ENCODE data around the gene DIPK1A. TPM values are rescaled to one million over a fixed set of nuclear protein-coding genes. Genes with fewer than 3 reads are reported as not detected.

The DIPK1A gene
- total and polyA plus RNA-seq, 9 donors: 4.7 to 15.4 (median 8.6) TPM

DNA sequence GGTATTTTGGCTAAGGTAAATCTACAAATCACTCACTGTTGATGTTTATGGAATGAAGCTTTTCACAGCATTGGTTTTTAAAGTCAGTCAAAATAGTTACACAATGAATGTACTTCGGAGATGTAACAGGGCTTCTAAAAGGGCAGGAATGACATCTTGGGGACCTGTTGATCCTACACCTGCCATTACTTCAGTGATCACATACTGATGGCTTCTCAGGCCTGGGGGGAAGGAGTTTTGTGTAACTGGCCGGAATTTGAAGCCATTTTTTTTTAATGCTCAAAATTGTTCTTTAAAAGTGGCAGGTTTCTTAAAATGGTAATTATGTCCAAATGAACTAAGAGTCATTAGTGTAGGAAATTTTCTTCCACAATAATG lies 118.2 kb downstream of the DIPK1A start:
- WGBS, 3 donors: 33 to 41% (median 33%) methylated on average over 2 of the region's 2 CpGs
- Histone ChIP-seq H3K4me3 (no peak overlapping the region), H3K9me3 (no peaks in the 10 kb centered on the region), H3K27ac (no peak overlapping the region), H3K4me1 (ENCODE audit: insufficient read depth) (no peaks in the 10 kb centered on the region), H3K27me3 (no peaks in the 10 kb centered on the region), H3K36me3 (no peaks in the 10 kb centered on the region)
- TF ChIP-seq EP300 (IDR thresholded peaks at IDR 0.05): no peak
- TF ChIP-seq POLR2A (IDR thresholded peaks at IDR 0.05): no peak
- TF ChIP-seq, protein P1, sequence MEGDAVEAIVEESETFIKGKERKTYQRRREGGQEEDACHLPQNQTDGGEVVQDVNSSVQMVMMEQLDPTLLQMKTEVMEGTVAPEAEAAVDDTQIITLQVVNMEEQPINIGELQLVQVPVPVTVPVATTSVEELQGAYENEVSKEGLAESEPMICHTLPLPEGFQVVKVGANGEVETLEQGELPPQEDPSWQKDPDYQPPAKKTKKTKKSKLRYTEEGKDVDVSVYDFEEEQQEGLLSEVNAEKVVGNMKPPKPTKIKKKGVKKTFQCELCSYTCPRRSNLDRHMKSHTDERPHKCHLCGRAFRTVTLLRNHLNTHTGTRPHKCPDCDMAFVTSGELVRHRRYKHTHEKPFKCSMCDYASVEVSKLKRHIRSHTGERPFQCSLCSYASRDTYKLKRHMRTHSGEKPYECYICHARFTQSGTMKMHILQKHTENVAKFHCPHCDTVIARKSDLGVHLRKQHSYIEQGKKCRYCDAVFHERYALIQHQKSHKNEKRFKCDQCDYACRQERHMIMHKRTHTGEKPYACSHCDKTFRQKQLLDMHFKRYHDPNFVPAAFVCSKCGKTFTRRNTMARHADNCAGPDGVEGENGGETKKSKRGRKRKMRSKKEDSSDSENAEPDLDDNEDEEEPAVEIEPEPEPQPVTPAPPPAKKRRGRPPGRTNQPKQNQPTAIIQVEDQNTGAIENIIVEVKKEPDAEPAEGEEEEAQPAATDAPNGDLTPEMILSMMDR (IDR thresholded peaks at IDR 0.05): no peak
- DNase-seq: no peak
- intact Hi-C loops (cut with DNase I): no loop called here

DNA sequence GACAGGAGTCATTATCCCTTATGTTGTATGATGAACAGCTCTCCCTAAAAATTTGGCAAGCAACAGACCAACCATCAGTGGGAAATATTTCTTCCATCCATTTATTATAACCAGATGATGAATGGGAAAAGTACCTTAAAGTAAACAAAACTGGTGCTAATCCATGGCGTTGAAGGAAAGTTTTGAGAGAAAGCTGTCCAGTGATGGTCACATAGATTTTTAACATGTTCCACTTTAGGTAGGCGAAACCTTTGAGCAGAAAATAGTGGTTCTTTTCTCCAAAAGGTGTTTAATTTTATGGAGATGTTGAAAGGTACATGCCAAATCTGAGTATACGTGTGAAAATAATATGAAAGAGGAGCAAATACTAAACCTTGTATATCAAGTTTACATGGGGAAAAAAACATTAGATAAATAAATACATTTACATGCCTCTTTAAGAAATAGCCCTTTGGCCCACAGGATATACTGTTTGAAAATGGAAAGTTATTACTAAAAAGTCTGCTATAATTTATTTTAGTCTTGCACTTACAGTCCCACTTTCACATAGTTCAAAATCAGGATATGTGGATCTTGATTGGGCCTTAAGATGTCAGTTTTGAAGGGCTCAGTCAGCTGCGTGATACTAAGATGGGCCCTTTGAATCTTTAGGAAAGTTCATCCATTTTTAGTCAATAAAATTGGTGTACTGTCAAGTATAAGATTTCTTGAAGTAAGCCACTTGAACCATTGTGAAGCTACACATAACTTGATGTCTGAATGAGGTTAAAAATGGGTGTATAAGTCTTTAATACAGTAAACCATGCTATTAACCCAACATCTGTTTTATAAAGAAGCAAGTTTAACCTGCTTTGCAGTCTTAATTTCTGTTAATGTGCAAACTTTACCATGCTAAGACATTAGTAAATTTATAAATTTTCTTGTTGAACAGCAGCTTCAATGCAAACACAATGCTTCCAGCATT lies 118.9 kb downstream of the DIPK1A start:
- TF ChIP-seq, protein P1 (IDR thresholded peaks at IDR 0.05): no peak
- TF ChIP-seq POLR2A (IDR thresholded peaks at IDR 0.05): no peak
- TF ChIP-seq EP300 (IDR thresholded peaks at IDR 0.05): no peak
- Histone ChIP-seq H3K4me1 (ENCODE audit: insufficient read depth) (no peaks in the 10 kb centered on the region), H3K4me3 (no peak overlapping the region), H3K9me3 (no peaks in the 10 kb centered on the region), H3K27ac (no peak overlapping the region), H3K36me3 (no peaks in the 10 kb centered on the region), H3K27me3 (no peaks in the 10 kb centered on the region)
- WGBS, 3 donors: 78 to 84% (median 84%) methylated on average over 4 of the region's 4 CpGs
- intact Hi-C loops (cut with DNase I): no loop called here
- no peak for DNase-seq

DNA sequence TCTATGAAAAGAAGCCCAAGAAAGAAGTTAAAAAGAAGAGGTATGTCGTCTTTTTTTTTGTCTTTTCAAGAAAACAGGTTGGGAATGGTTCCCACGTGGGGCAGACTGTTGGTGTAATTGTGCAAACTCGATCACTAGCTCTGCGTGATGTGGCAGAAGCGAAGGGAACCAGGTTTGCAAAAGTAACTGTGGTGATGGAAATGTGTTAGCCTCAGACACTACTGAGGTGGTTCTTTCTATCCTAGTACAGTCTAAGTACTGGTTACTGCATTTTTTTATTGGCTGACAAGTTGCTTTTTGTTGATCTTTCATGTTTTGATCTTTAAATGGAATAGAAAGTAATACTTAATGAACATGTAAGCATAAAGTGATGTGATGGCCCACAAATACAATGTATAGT lies 120.7 kb downstream of the DIPK1A start:
- Histone ChIP-seq H3K9me3 (no peaks in the 10 kb centered on the region), H3K4me1 (ENCODE audit: insufficient read depth) (no peaks in the 10 kb centered on the region), H3K27me3 (no peaks in the 10 kb centered on the region), H3K36me3 (no peaks in the 10 kb centered on the region), H3K4me3 (no peak overlapping the region), H3K27ac (no peak overlapping the region)
- WGBS, 3 donors: 53 to 68% (median 56%) methylated on average over 5 of the region's 5 CpGs
- no peak for TF ChIP-seq EP300 (IDR thresholded peaks at IDR 0.05)
- TF ChIP-seq, protein P1 (IDR thresholded peaks at IDR 0.05): no peak
- TF ChIP-seq POLR2A (IDR thresholded peaks at IDR 0.05): no peak
- no peak for DNase-seq
- intact Hi-C loops (cut with DNase I): no loop called here

DNA sequence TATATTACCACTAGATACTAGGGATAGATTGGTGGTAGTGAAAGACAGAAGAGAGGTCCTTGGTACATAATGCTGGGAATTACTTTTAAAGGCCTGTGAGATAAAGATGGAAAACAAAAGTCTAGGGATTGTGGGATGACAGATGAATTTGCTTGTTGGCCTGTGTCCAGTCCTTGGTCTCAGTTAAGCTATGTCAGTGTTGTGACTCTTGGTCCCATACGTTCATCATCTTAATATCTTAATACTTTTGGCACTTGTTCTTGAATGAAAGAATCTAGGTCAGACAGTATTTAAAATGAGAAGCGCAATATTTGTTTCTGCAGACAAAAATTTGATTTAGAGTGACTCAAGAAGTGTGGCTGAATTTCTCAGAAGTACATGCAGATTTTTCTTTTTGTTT lies 121.8 kb downstream of the DIPK1A start:
- Histone ChIP-seq H3K4me3 (no peak overlapping the region), H3K36me3 (no peaks in the 10 kb centered on the region), H3K9me3 (no peaks in the 10 kb centered on the region), H3K27me3 (no peaks in the 10 kb centered on the region), H3K27ac (no peak overlapping the region), H3K4me1 (ENCODE audit: insufficient read depth) (peaks cover 2% of the 10 kb centered on the region)
- 43 to 59% (median 56%) methylated on average over 2 of the region's 2 CpGs for WGBS, 3 donors
- intact Hi-C loops (cut with DNase I): no loop called here
- no peak for TF ChIP-seq EP300 (IDR thresholded peaks at IDR 0.05)
- TF ChIP-seq, protein P1 (IDR thresholded peaks at IDR 0.05): no peak
- no peak for TF ChIP-seq POLR2A (IDR thresholded peaks at IDR 0.05)
- no peak for DNase-seq
